Fibroblast of pulmonary artery (primary cell): ENCODE results near the gene ANK3.

ENCODE experiments used
- DNase-seq: peaks from one replicate; pipeline ENCODE4 v3.0.0-alpha.2; 2010; ENCODE audit warnings: low read depth
- H3K4me3 ChIP-seq: replicated peaks from 2 replicates; pipeline ENCODE4 v1.5.1; 2011; ENCODE audit warnings: low read depth, mild to moderate bottlenecking, control low read depth, low read length, moderate library complexity
- CTCF ChIP-seq: IDR thresholded peaks from 2 replicates; pipeline ENCODE4 v1.5.1; 2011; ENCODE audit warnings: mild to moderate bottlenecking, control low read depth, low read length, inconsistent platforms; ENCODE audit errors: missing control alignments

Gene ANK3

GRCh38 chr10:60147576-60148265 is 242.0 kb downstream of the ANK3 start:
- DNase-seq, result no peak
- no peak overlapping the region for H3K4me3 ChIP-seq
- no peak for TF ChIP-seq CTCF

GRCh38 chr10:60147025-60147424 is 242.7 kb downstream of the ANK3 start:
- no peak for DNase-seq
- H3K4me3 ChIP-seq, result no peak overlapping the region
- TF ChIP-seq CTCF, result no peak

- no peak overlapping the region for H3K4me3 ChIP-seq
- DNase-seq, result no peak
- no peak for TF ChIP-seq CTCF
These were observed 245.6 kb downstream of the ANK3 start for GRCh38 chr10:60144099-60144498.

GRCh38 chr10:60142736-60143135 is 246.9 kb downstream of the ANK3 start:
- no peak for TF ChIP-seq CTCF
- H3K4me3 ChIP-seq, result no peak overlapping the region
- no peak for DNase-seq

- TF ChIP-seq CTCF, result no peak
These were observed 247.6 kb downstream of the ANK3 start for GRCh38 chr10:60141896-60142559.

GRCh38 chr10:60140651-60141632 is 248.7 kb downstream of the ANK3 start:
- peak; percentile 51 for DNase-seq
- no peak for TF ChIP-seq CTCF
- peak overlapping the region; percentile 17 for H3K4me3 ChIP-seq

More at GRCh38 chr10:60141896-60142559, 247.6 kb downstream of the ANK3 start:
- no peak for DNase-seq
- no peak overlapping the region for H3K4me3 ChIP-seq
